HepG2 (cell line): Measurements from ENCODE around the gene UNC5B. TPM values are rescaled to one million over a fixed set of nuclear protein-coding genes. Genes with fewer than 3 reads are reported as not detected.
A peak's percentile ranks its signal among the peaks of the same experiment; 100 is the strongest.

Source experiments
- ARID4A ChIP-seq: sonication (generic); formaldehyde crosslinking; IDR thresholded peaks from 2 replicates; pipeline ENCODE4 v1.5.0; 2020; ENCODE audit warnings: mild to moderate bottlenecking, missing genetic modification reagents, borderline replicate concordance
- BCLAF1 ChIP-seq: fragments of 450-650 bp; IDR thresholded peaks from 2 replicates; pipeline ENCODE4 v1.6.1; 2017; ENCODE audit warnings: mild to moderate bottlenecking
- CREB1 ChIP-seq, 2 experiments: fragments of 450-650 bp in 1 of 2; IDR thresholded peaks; 2 replicates each; pipeline ENCODE4 v1.6.1; 2016 to 2017; ENCODE audit warnings: control low read depth in 1 of 2, mild to moderate bottlenecking in 1 of 2, missing compliant biosample characterization in 1 of 2, missing genetic modification characterization in 1 of 2
- CSRNP2 ChIP-seq: sonication (generic); formaldehyde crosslinking; conservative IDR thresholded peaks from 2 replicates; pipeline ENCODE4 v1.8.0; 2022; ENCODE audit warnings: low read depth, missing genetic modification reagents
- HMG20A ChIP-seq: IDR thresholded peaks from 2 replicates; pipeline ENCODE4 v1.6.1; 2016; ENCODE audit warnings: borderline replicate concordance
- HMGXB4 ChIP-seq, 2 experiments: sonication (generic) in 1 of 2; formaldehyde crosslinking in 1 of 2; IDR thresholded peaks; 2 replicates each; pipeline versions ENCODE4 v1.4.0 to v1.6.1; 2018 to 2020; ENCODE audit warnings: missing genetic modification reagents in 2 of 2, borderline replicate concordance in 1 of 2, low read depth in 1 of 2, mild to moderate bottlenecking in 1 of 2, missing biosample characterization in 1 of 2
- HNRNPK ChIP-seq: fragments of 200-400 bp; formaldehyde crosslinking; IDR thresholded peaks from 2 replicates; pipeline ENCODE4 v1.6.1; 2018; ENCODE audit warnings: low read length, low read depth, moderate library complexity, mild to moderate bottlenecking; ENCODE audit not compliant: poor library complexity, severe bottlenecking
- HNRNPLL ChIP-seq: fragments of 200-400 bp; formaldehyde crosslinking; IDR thresholded peaks from 2 replicates; pipeline ENCODE4 v1.6.1; 2017; ENCODE audit warnings: mild to moderate bottlenecking, low read depth, low read length; ENCODE audit not compliant: poor library complexity, severe bottlenecking
- MEF2D ChIP-seq: sonication (generic); formaldehyde crosslinking; IDR thresholded peaks from 2 replicates; pipeline ENCODE4 v1.5.1; 2020; ENCODE audit warnings: mild to moderate bottlenecking, missing genetic modification reagents
- NFYB ChIP-seq: sonication (generic); formaldehyde crosslinking; IDR thresholded peaks from 2 replicates; pipeline ENCODE4 v1.4.0; 2020; ENCODE audit warnings: missing genetic modification reagents
- PPARG ChIP-seq: conservative IDR thresholded peaks from 2 replicates; pipeline ENCODE4 v1.6.1; 2016; ENCODE audit warnings: missing biosample characterization, missing genetic modification reagents
- ZNF33B ChIP-seq: sonication (generic); formaldehyde crosslinking; IDR thresholded peaks from 2 replicates; pipeline ENCODE4 v1.5.1; 2020; ENCODE audit warnings: mild to moderate bottlenecking, missing genetic modification reagents
- ZNF501 ChIP-seq: sonication (generic); formaldehyde crosslinking; IDR thresholded peaks from 2 replicates; pipeline ENCODE4 v1.5.1; 2020; ENCODE audit warnings: mild to moderate bottlenecking, moderate library complexity, missing genetic modification reagents
- ZNF572 ChIP-seq: sonication (generic); formaldehyde crosslinking; IDR thresholded peaks from 2 replicates; pipeline ENCODE4 v1.5.1; 2020; ENCODE audit warnings: mild to moderate bottlenecking, missing genetic modification reagents
- ZNF580 ChIP-seq: IDR thresholded peaks from 2 replicates; pipeline ENCODE4 v1.6.1; 2016; ENCODE audit warnings: low read depth, borderline replicate concordance
- ZNF775 ChIP-seq: sonication (generic); formaldehyde crosslinking; IDR thresholded peaks from 2 replicates; pipeline ENCODE4 v1.4.0; 2020; ENCODE audit warnings: missing genetic modification reagents, mild to moderate bottlenecking, moderate library complexity, borderline replicate concordance
- polyA plus RNA-seq, 8 experiments: library from polyadenylated mRNA; depleted of rRNA in 3 of 8; stranded (reverse) in 7 of 8; unstranded in 1 of 8; fragments of >200 nt; fragmentation: Illumina TruSeq in 4 of 8; extraction: Trizol in 4 of 8; gene quantifications; 2 replicates each; pipeline versions ENCODE4 v1.2.1 to v1.2.3, GENCODE V29; 2011 to 2016; ENCODE audit warnings: low read depth in 4 of 8, missing spikeins in 1 of 8, mixed read lengths in 1 of 8; ENCODE audit not compliant: insufficient read depth in 1 of 8
- total RNA-seq, 5 experiments: library from RNA; depleted of rRNA; stranded (reverse); fragments of >200 nt; fragmentation: Illumina TruSeq; extraction: Trizol; gene quantifications; 2 replicates each; pipeline ENCODE4 v1.2.3, GENCODE V29; 2016; ENCODE audit warnings: low read depth in 1 of 5

UNC5B gene
- total and polyA plus RNA-seq, 2 of the 13 experiments (the other 11 are each of a cell fraction or from before 2014, with no cell fraction given) = 0.07 TPM

GRCh38 chr10:71319800-71320392, 107.5 kb downstream of the UNC5B start (continued):
- 0 out of 2 replicates have a peak, but pooled peaks have one; percentile 4 for TF ChIP-seq ZNF580 (CRISPR knock-in tag)
- TF ChIP-seq ZNF572 (CRISPR knock-in tag) = no peak
- no peak for TF ChIP-seq CREB1 (IDR thresholded peaks at IDR 0.05)
- no peak for TF ChIP-seq CREB1 (CRISPR knock-in tag; IDR thresholded peaks at IDR 0.05)
- TF ChIP-seq CSRNP2 (CRISPR knock-in tag) = no peak
- 0 out of 2 replicates have a peak, but pooled peaks have one; percentile 32 for TF ChIP-seq MEF2D (CRISPR knock-in tag)
- TF ChIP-seq ARID4A (CRISPR knock-in tag) = no peak
- TF ChIP-seq ZNF501 (CRISPR knock-in tag) = peak; percentile 27; the same call in 1 of the 2 replicates
- no peak for TF ChIP-seq BCLAF1
- TF ChIP-seq HMG20A = no peak
- no peak for TF ChIP-seq PPARG (CRISPR knock-in tag)
- peak in 1 of 2 experiments; percentile 55; a peak in 2 of 4 replicates for TF ChIP-seq HMGXB4 (CRISPR knock-in tag; IDR thresholded peaks at IDR 0.05; ENCODE audit: borderline replicate concordance in 1 of 2, low read depth in 1 of 2)
- no peak for TF ChIP-seq HNRNPK
- TF ChIP-seq HNRNPLL = peak; percentile 13
- no peak for TF ChIP-seq ZNF33B
- no peak for TF ChIP-seq NFYB (CRISPR knock-in tag)
- TF ChIP-seq ZNF775 (CRISPR knock-in tag) = no peak
